Tibial nerve (tissue), 3 donors: ENCODE results near the gene ARHGAP1.

Source experiments
- CTCF ChIP-seq, 5 experiments: fragments of 200-600 bp in 3 of 5; fragments of 450-650 bp in 2 of 5; sonication (generic) in 3 of 5; IDR thresholded peaks; one replicate each; pipeline ENCODE4 v1.5.1; 2016 to 2019; ENCODE audit warnings: antibody characterized with exemption in 5 of 5, mild to moderate bottlenecking in 3 of 5, moderate library complexity in 2 of 5
- POLR2A ChIP-seq, 2 donors: fragments of 450-650 bp; IDR thresholded peaks; one replicate each; pipeline ENCODE4 v1.6.1; 2017; ENCODE audit warnings: antibody characterized with exemption in 2 of 2, mild to moderate bottlenecking in 2 of 2, moderate library complexity in 2 of 2

GRCh38 chr11:46733234-46733633 lies 32.8 kb upstream of the ARHGAP1 start:
- no peak for TF ChIP-seq CTCF (IDR thresholded peaks at IDR 0.05)
- TF ChIP-seq POLR2A (IDR thresholded peaks at IDR 0.05), result no peak
